GM20431 (cell line): Measurements from ENCODE around the gene LYZL2.
"Not testable (repeated sequence)": the region's sequence is repeated elsewhere in the genome, so short reads cannot be mapped to it uniquely, and the experiment has no call there.

Experiments used
- in situ Hi-C: fragments of 300-500 bp; cut with MseI, MboI; formaldehyde crosslinking; loops from one replicate; pipeline ENCODE4 v1.15.0; 2020; ENCODE audit warnings: low sequenced_read_pairs; ENCODE audit not compliant: unreplicated experiment

The LYZL2 gene

GRCh38 chr10:30596013-30596412 is 33.5 kb downstream of the LYZL2 start:
- in situ Hi-C loops, result no loop called here

- in situ Hi-C loops, result no loop called here
These were observed 35.5 kb downstream of the LYZL2 start for GRCh38 chr10:30594077-30594476.

- in situ Hi-C loops, result not testable (repeated sequence)
These were observed 36.8 kb downstream of the LYZL2 start for GRCh38 chr10:30592770-30593169.

- in situ Hi-C loops, result no loop called here
These were observed 38.3 kb downstream of the LYZL2 start for GRCh38 chr10:30591249-30591670.

GRCh38 chr10:30589441-30589840 is 40.1 kb downstream of the LYZL2 start:
- in situ Hi-C loops, result no loop called here

- in situ Hi-C loops, result no loop called here
These were observed 42.0 kb downstream of the LYZL2 start for GRCh38 chr10:30587522-30588031.

GRCh38 chr10:30586828-30587227 is 42.7 kb downstream of the LYZL2 start:
- in situ Hi-C loops, result no loop called here

GRCh38 chr10:30583778-30584415 is 45.7 kb downstream of the LYZL2 start:
- in situ Hi-C loops, result no loop called here

- in situ Hi-C loops, result no loop called here
These were observed 47.7 kb downstream of the LYZL2 start for GRCh38 chr10:30581779-30582380.

GRCh38 chr10:30580676-30581075 is 48.9 kb downstream of the LYZL2 start:
- in situ Hi-C loops, result no loop called here

GRCh38 chr10:30580241-30580640 is 49.3 kb downstream of the LYZL2 start:
- in situ Hi-C loops, result no loop called here

GRCh38 chr10:30579574-30579973 is 50.0 kb downstream of the LYZL2 start:
- in situ Hi-C loops, result no loop called here

GRCh38 chr10:30577048-30577447 is 52.5 kb downstream of the LYZL2 start:
- in situ Hi-C loops, result no loop called here

- in situ Hi-C loops, result no loop called here
These were observed 52.9 kb downstream of the LYZL2 start for GRCh38 chr10:30576641-30577040.

- in situ Hi-C loops, result no loop called here
These were observed 55.1 kb downstream of the LYZL2 start for GRCh38 chr10:30574432-30574796.

GRCh38 chr10:30573721-30574431 is 55.7 kb downstream of the LYZL2 start:
- in situ Hi-C loops, result no loop called here

- in situ Hi-C loops, result no loop called here
These were observed 64.1 kb downstream of the LYZL2 start for GRCh38 chr10:30565449-30565848.

- in situ Hi-C loops, result no loop called here
These were observed 66.8 kb downstream of the LYZL2 start for GRCh38 chr10:30562787-30563186.
